Measurements from ENCODE around the gene TMEM117. TPM values are rescaled to one million over a fixed set of nuclear protein-coding genes. Genes with fewer than 3 reads are reported as not detected.

The TMEM117 gene
- polyA plus RNA-seq, 1 experiment, result 4.3 TPM

- TF ChIP-seq CTCF (IDR thresholded peaks at IDR 0.05; ENCODE audit: insufficient read depth, low read depth, low read length), result no peak
- DNase-seq (ENCODE audit: low read depth), result no peak
- Histone ChIP-seq H3K36me3 (ENCODE audit: control insufficient read depth, insufficient read depth, low read length) (no peaks in the 10 kb centered on the region), H3K4me3 (ENCODE audit: low read depth, low read length) (no peak overlapping the region), H3K27me3 (ENCODE audit: control insufficient read depth, insufficient read depth, low read length) (no peaks in the 10 kb centered on the region)
- ChIA-PET POLR2A (no interaction called here), CTCF (interaction anchor here (0.9 kb wide), 1 partner anchor 958 kb away, joined by 3 read pairs; no protein-coding TSS in a partner anchor)
Measured at GRCh38 chr12:43973385-43973784, 137.5 kb downstream of the TMEM117 start.

GRCh38 chr12:43973993-43974392 lies 138.1 kb downstream of the TMEM117 start:
- CTCF ChIA-PET, result no interaction called here
- Histone ChIP-seq H3K27me3 (ENCODE audit: control insufficient read depth, insufficient read depth, low read length) (no peaks in the 10 kb centered on the region), H3K36me3 (ENCODE audit: control insufficient read depth, insufficient read depth, low read length) (no peaks in the 10 kb centered on the region), H3K4me3 (ENCODE audit: low read depth, low read length) (no peak overlapping the region)
- POLR2A ChIA-PET, result no interaction called here
- no peak for TF ChIP-seq CTCF (IDR thresholded peaks at IDR 0.05; ENCODE audit: insufficient read depth, low read depth, low read length)
- DNase-seq (ENCODE audit: low read depth), result no peak

- POLR2A ChIA-PET, result no interaction called here
- no peak overlapping the region for H3K4me3 ChIP-seq (ENCODE audit: low read depth, low read length)
- H3K27me3 ChIP-seq (ENCODE audit: control insufficient read depth, insufficient read depth, low read length), result no peaks in the 10 kb centered on the region
- no peak for TF ChIP-seq CTCF (IDR thresholded peaks at IDR 0.05; ENCODE audit: insufficient read depth, low read depth, low read length)
- no peaks in the 10 kb centered on the region for H3K36me3 ChIP-seq (ENCODE audit: control insufficient read depth, insufficient read depth, low read length)
- CTCF ChIA-PET, result interaction anchor here (1.0 to 1.5 kb wide), 3 partner anchors 9 to 43 kb away, joined by 3 to 4 read pairs (median 3); no protein-coding TSS in a partner anchor
- DNase-seq (ENCODE audit: low read depth), result no peak
Measured at GRCh38 chr12:43976027-43976426, 140.1 kb downstream of the TMEM117 start.

GRCh38 chr12:43978556-43978955 lies 142.7 kb downstream of the TMEM117 start:
- ChIA-PET POLR2A (no interaction called here), CTCF (interaction anchor here (1.3 kb wide), 1 partner anchor 23 kb away, joined by 3 read pairs; no protein-coding TSS in a partner anchor)
- no peak for DNase-seq (ENCODE audit: low read depth)
- Histone ChIP-seq H3K36me3 (ENCODE audit: control insufficient read depth, insufficient read depth, low read length) (no peaks in the 10 kb centered on the region), H3K27me3 (ENCODE audit: control insufficient read depth, insufficient read depth, low read length) (no peaks in the 10 kb centered on the region), H3K4me3 (ENCODE audit: low read depth, low read length) (no peak overlapping the region)
- TF ChIP-seq CTCF (IDR thresholded peaks at IDR 0.05; ENCODE audit: insufficient read depth, low read depth, low read length), result no peak

GRCh38 chr12:43979450-43979849 lies 143.6 kb downstream of the TMEM117 start:
- no peak overlapping the region for H3K4me3 ChIP-seq (ENCODE audit: low read depth, low read length)
- ChIA-PET CTCF (no interaction called here), POLR2A (no interaction called here)
- H3K36me3 ChIP-seq (ENCODE audit: control insufficient read depth, insufficient read depth, low read length), result no peaks in the 10 kb centered on the region
- no peaks in the 10 kb centered on the region for H3K27me3 ChIP-seq (ENCODE audit: control insufficient read depth, insufficient read depth, low read length)
- TF ChIP-seq CTCF (IDR thresholded peaks at IDR 0.05; ENCODE audit: insufficient read depth, low read depth, low read length), result no peak
- no peak for DNase-seq (ENCODE audit: low read depth)
